Measurements from ENCODE around the gene PWWP2B. TPM values are rescaled to one million over a fixed set of nuclear protein-coding genes. Genes with fewer than 3 reads are reported as not detected.
A peak's percentile ranks its signal among the peaks of the same experiment; 100 is the strongest.

The PWWP2B gene
- total and polyA plus RNA-seq, 2 of the 8 experiments (the other 6 are each of a cell fraction or from before 2014, with no cell fraction given): 5.3 to 10.8 TPM

DNA sequence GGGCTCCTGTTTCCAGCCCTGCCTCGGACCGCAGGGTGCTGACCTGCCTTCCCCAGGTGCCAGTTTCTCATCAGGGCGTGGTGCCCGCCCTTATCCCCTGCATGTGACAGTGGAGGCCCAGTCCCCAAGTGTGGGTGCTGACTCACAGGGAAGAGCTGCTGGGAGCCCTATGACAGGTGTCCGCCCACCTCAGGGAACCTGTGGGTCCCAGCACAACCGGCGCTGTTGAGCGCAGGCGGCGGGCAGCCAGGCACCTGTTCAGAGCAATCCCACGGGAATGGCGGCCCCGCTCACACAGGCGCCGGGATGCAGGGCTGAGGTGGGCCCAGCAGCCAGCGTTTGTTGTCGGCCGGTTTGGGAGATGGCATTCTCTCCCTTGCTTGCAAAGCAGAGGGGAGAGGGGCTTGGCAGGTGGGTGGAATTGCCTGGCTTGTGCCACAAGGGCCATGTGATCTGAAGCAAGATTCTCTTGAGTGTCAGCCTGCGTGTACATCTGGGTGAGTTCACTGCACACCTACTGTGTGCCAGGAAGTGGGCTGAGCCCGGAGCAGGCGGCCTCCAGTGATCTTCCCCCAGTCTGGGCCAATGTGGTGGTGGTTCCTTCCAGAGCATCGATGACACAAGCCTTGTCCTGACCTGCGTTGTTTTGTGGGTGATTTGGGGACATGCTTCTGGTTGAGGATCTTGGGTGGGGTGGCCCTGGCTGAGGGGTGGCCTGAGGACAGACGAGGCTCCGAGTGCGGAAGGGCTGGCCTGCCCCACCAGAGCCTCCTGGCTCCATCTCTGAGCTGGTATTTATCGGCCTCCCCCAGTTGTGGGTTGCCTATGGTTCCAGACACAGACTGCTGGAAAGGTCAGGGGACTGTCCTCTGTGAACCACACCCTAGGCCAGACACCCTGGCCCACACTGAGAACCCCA lies 2.4 kb downstream of the PWWP2B start:
- H2AFZ ChIP-seq (ENCODE audit: low read length): no peak overlapping the region
- no peak overlapping the region for H3K56ac ChIP-seq (replicated peaks; ENCODE audit: insufficient read length, low read depth, low read length)
- H3K23ac ChIP-seq (ENCODE audit: insufficient read length): no peak overlapping the region
- H2AK5ac ChIP-seq (ENCODE audit: low read depth, low read length): peak overlapping the region; percentile 66; the same call in 1 of the 2 replicates
- H2BK120ac ChIP-seq (replicated peaks; ENCODE audit: low read depth, low read length): no peak overlapping the region
- H3K14ac ChIP-seq (ENCODE audit: insufficient read length): no peak overlapping the region
- no peaks in the 10 kb centered on the region; the same call in 1 of the 2 replicates for H3K79me1 ChIP-seq (ENCODE audit: low read depth, low read length)
- H2BK15ac ChIP-seq (ENCODE audit: low read length): peak overlapping the region; percentile 88; the same call in 1 of the 2 replicates
- H2BK12ac ChIP-seq (ENCODE audit: low read depth, low read length): peak overlapping the region; percentile 23; the same call in 1 of the 2 replicates
- DNase-seq (ENCODE audit: low read depth in 1 of 2, low spot score in 2 of 2) (no peak), FAIRE-seq (no peak)
- H3K18ac ChIP-seq (ENCODE audit: extremely low read depth, low read length): peak overlapping the region; percentile 60
- H3K36me3 ChIP-seq (ENCODE audit: control insufficient read depth in 2 of 4, insufficient read depth in 4 of 4, low read length in 3 of 4): no peaks in the 10 kb centered on the region
- H3K27me3 ChIP-seq (replicated peaks in 1 of 4; ENCODE audit: control insufficient read depth in 3 of 4, extremely low read depth in 1 of 4, insufficient read depth in 3 of 4, low read length in 3 of 4): peaks cover 0 to 10% (median 2%) of the 10 kb centered on the region in 4 experiments; a peak in 4 of 7 replicates
- H2BK20ac ChIP-seq (ENCODE audit: low read length): no peak overlapping the region
- no peak overlapping the region for H4K8ac ChIP-seq (ENCODE audit: extremely low read depth, insufficient read depth, low read length)
- peaks cover 3% of the 10 kb centered on the region for H3K23me2 ChIP-seq (ENCODE audit: low read depth, low read length)
- no peak overlapping the region for H3K4ac ChIP-seq (replicated peaks; ENCODE audit: insufficient read length, low read depth, low read length)
- H2BK5ac ChIP-seq (ENCODE audit: low read depth, low read length): peak overlapping the region; percentile 66; the same call in 1 of the 2 replicates
- H3K79me2 ChIP-seq (ENCODE audit: control insufficient read depth in 1 of 2, insufficient read depth in 2 of 2, low read length in 2 of 2): no peaks in the 10 kb centered on the region
- H3K9me3 ChIP-seq (ENCODE audit: insufficient read depth in 2 of 2, low read depth in 1 of 2, low read length in 1 of 2): no peaks in the 10 kb centered on the region
- WGBS, 2 experiments (ENCODE audit: extremely low coverage in 1 of 2, insufficient coverage in 1 of 2, insufficient read length in 1 of 2, insufficient replicate concordance in 2 of 2, low coverage in 1 of 2, low lambda C conversion rate in 2 of 2, missing lambda C conversion rate in 1 of 2): 91% methylated on average over 27 of the region's 27 CpGs; no CpG with 5 or more reads in 1 of the 2 experiments
- H4K20me1 ChIP-seq (replicated peaks in 1 of 2; ENCODE audit: control insufficient read depth in 1 of 2, insufficient read depth in 2 of 2, low read length in 2 of 2): peaks cover 0 to 2% of the 10 kb centered on the region in 2 experiments
- H3K27ac ChIP-seq (ENCODE audit: low read depth, low read length): no peak overlapping the region; the same call in 1 of the 2 replicates
- H4K5ac ChIP-seq (ENCODE audit: insufficient read length, low read depth, low read length): no peak overlapping the region
- POLR2A ChIA-PET (ENCODE audit: partially characterized antibody): interaction anchor here (0.8 to 1.3 kb wide), 3 partner anchors 10 to 19 kb away, joined by 3 to 4 read pairs (median 4); no protein-coding TSS in a partner anchor
- H3K4me2 ChIP-seq (ENCODE audit: insufficient read depth in 1 of 2, low read depth in 2 of 2, low read length in 2 of 2): no peak overlapping the region
- CTCF ChIA-PET (ENCODE audit: partially characterized antibody): interaction anchor here (0.6 to 1.4 kb wide), 14 partner anchors 8 to 139 kb away, joined by 3 to 7 read pairs (median 4); no protein-coding TSS in a partner anchor
- peaks cover 0 to 30% (median 16%) of the 10 kb centered on the region in 4 experiments; a peak in 6 of 7 replicates for H3K4me1 ChIP-seq (replicated peaks in 1 of 4; ENCODE audit: control insufficient read depth in 3 of 4, insufficient read depth in 4 of 4, low read length in 3 of 4)
- no peak overlapping the region for H3K4me3 ChIP-seq (ENCODE audit: extremely low read depth in 1 of 4, insufficient read depth in 2 of 4, low read depth in 3 of 4, low read length in 4 of 4)
- H3K9ac ChIP-seq (replicated peaks in 1 of 4; ENCODE audit: extremely low read depth in 1 of 4, low read depth in 3 of 4, low read length in 3 of 4): no peak overlapping the region
- peak overlapping the region; percentile 6 for H4K91ac ChIP-seq (replicated peaks; ENCODE audit: insufficient read length, low read length)
- TF ChIP-seq SP4 (IDR thresholded peaks at IDR 0.05; ENCODE audit: low read length) (no peak), MAX (IDR thresholded peaks at IDR 0.05) (no peak), KDM5A (IDR thresholded peaks at IDR 0.05; ENCODE audit: low read length) (no peak)

Data from H1 (cell line).